Measurements from ENCODE around the gene RSF1.

The RSF1 gene

DNA sequence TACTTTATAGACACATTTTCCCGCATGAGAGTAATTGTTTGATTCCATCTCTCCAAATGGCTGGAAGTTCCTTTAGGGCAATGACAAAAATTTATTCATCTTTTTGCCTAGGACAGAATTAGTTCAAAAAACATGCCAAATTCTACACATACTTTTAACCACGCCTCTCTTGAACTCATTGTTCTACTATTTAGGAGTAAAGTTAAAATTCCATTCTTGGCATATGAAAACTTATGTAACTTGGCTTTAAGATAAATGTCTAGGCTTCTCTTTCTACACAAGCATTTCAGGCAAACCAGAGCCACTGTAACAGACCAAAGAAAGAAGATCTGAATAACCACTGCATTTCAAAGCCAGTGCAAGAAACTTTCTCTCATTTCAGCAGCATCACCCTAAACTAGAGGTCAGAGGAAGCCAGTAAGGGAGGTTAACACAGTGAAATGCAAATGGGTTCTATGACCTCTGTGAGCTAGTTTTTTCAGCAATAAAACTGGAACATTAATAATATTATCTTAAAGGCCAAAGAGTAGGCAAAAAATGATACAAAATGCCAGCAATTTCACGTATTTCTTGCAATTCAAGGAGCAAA lies 73.0 kb downstream of the RSF1 start:
- DNase-seq = no peak

DNA sequence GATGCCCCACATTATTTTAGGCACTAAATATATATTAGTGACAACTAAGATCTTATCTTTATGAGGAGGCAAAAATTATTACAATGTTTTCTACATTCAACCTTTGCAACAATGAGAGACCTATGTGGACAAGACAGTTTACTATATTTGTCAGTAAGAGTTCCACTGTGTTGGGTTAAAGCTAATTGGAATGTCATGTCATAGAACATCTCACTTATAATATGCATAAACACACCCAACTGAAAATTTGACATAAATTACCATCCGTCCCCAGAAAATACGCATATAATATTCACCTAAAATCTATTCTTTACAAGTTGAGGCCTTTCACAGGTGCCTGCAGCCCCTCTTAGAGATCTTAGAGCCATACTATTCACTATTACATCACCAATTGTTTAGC lies 84.0 kb downstream of the RSF1 start:
- no peak for DNase-seq

DNA sequence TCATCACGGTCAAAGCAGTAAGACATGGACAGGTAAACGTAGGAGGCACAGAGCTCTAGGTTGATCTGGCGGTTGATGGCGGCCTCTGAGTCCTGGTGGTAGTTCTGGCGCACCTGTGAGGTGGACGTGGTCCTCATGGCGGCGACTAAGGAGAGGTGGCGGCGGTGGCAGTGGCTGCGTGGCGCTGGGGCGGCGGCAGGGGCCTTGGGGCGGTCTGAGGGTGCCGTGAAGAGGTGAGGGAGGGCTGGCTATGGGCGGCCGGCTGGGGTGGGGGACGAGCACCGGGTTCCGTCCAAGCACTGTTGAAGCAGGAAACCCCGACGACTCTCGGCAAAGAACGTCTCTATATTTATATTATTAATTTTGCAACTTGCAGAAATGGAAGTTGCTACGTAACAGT lies 85.6 kb downstream of the RSF1 start:
- no peak for DNase-seq

DNA sequence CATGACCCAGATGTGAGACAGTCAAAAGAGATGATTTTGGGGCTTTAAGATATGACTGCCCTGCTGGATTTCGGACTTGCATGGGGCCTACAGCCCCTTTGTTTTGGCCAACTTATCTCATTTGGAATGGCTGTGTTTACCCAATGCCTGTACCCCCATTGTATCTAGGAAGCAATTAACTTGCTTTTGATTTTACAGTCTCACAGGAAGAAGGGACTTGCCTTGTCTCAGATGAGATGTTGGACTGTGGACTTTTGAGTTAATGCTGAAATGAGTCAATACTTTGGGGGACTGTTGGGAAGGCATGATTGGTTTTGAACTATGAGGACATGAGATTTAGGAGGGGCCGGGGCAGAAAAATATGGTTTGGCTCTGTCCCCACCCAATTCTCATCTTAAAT lies 88.4 kb downstream of the RSF1 start:
- DNase-seq = no peak

DNA sequence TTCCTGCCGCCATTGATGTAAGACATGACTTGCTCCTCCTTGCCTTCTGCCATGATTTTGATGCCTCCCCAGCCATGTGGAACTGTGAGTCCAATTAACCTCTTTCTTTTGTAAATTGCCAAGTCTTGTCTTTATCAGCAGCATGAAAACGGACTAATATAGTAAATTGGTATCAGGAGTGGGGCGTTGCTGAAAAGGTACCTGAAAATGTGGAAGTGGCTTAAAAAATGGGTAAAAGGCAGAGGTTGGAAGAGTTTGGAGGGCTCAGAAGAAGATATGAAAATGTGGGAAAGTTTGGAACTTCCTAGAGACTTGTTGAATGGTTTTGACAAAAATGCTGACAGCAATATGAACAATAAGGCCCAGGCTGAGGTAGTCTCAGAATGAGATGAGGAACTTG lies 89.7 kb downstream of the RSF1 start:
- DNase-seq = no peak

DNA sequence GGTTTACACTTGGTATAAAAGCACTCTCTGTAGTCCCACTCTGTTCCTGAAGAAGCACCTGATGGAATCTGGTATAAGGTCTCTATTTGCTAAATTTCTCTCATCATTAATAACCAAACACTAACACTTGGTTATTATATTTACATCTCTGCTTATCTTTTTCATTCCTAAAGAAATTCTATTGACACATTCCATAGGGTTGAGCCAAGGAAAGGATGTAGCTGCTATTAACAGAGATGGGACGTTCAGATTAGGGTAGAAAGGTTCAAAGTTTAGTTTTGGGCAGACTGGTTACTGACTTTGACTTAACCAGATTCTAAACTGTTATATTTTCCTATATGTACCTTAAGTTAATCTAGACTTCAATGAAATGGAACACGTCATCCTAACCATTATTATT lies 91.5 kb downstream of the RSF1 start:
- no peak for DNase-seq

- no peak for DNase-seq
Observed at GRCh38 chr11:77728203-77728786, 92.2 kb downstream of the RSF1 start.

- DNase-seq = no peak
Observed at GRCh38 chr11:77726524-77726923, 94.0 kb downstream of the RSF1 start.

- DNase-seq = no peak
Observed at GRCh38 chr11:77725433-77725832, 95.1 kb downstream of the RSF1 start.

DNA sequence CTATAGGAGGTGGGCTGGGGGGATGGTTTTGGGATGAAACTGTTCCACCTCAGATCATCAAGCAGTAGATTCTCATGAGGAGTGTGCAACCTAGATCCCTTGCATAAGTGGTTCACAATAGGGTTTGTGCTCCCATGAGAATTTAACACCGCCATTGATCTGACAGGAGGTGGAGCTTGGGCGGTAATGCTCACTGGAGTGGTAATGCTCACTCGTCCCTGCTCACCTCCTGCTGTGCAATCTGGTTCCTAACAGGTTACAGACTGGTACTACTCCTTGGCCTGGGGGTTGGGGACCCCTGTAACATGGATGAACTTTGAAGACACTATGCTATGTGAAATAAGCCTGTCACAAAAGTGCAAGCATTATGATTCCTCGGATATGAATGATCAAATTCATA lies 95.9 kb downstream of the RSF1 start:
- no peak for DNase-seq

GRCh38 chr11:77723024-77723423 lies 97.5 kb downstream of the RSF1 start:
- DNase-seq = no peak

GRCh38 chr11:77710358-77710757 lies 110.2 kb downstream of the RSF1 start:
- DNase-seq = no peak

DNA sequence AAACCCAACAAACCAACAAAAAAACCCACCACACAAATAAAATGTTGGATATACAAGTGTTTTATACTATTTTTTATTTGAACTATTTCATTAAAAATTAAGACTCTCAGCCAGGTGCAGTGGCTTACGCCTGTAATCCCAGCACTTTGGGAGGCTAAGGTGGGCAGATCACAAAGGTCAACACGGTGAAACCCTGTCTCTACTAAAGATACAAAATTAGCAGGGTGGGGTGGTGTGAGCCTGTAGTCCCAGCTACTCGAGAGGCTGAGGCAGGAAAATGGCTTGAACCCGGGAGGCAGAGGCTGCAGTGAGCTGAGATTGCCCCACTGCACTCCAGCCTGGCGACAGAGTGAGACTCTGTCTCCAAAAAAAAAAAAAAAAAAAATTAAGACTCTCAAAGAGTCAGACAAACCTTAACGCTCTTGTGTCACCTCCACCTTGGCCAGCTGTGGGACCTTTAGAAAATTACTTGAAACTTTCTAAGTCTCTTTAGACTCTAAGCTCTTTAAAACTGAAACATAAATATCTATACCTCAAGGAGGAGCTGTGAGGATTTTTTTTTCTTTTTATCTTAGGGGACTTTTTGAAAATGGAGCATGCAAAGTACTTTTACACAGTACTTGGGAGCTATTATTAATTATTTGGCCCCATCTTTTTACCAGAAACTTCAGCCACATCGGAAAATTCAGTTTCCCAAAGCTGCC lies 114.5 kb downstream of the RSF1 start:
- no peak for DNase-seq

DNA sequence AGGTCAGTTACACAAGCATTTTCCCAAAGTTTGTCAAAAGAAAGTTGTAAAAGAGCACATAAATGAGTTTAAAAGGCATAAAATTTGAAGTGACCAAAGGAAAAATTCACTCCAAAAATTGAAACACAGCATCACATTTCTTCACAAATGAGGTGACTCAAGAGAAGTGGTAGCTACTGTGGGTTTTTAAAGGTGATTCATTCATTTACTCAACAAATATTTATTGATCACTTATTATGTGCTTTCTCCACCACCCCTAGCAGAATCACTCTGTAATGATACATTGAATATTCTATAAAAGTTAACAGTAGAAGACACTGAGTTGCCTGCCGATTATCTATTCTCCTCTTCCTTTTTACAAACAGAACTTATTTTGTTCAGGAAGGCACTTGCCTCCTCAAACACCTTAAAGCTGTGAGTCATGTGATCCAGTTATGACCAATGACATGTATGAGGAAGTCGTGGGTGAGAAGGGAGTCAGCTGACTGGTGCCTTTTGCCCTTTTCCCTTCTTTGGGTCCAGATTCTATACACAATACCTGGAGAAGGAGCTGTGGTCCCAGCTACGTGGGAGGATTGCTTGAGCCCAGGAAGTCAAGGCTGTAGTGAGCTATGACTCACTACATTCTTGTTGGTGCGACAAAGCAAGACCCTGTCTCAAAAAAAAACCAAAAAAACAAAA lies 115.2 kb downstream of the RSF1 start:
- DNase-seq = no peak

GRCh38 chr11:77704029-77704428 lies 116.5 kb downstream of the RSF1 start:
- DNase-seq = no peak

GRCh38 chr11:77699425-77699824 lies 121.1 kb downstream of the RSF1 start:
- no peak for DNase-seq

DNA sequence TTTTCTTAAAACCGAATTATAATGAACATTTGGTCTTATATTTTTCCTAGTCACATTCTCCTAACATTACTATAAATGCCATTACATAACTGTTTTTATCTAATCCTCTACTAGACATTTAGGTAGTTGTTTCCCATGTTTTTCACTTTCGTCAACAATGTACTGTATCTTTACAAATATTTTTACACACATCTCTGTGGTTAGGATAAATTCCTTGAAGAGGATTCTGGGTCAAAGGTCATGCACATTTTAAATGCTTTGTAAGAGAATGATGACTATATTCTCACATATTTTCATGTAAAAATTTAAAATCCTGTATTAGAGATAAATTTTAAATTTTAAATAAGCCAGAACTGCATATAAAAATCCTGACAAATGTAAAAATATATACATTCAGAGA lies 121.6 kb downstream of the RSF1 start:
- no peak for DNase-seq

- DNase-seq = no peak
Observed at GRCh38 chr11:77697865-77698264, 122.7 kb downstream of the RSF1 start.

DNA sequence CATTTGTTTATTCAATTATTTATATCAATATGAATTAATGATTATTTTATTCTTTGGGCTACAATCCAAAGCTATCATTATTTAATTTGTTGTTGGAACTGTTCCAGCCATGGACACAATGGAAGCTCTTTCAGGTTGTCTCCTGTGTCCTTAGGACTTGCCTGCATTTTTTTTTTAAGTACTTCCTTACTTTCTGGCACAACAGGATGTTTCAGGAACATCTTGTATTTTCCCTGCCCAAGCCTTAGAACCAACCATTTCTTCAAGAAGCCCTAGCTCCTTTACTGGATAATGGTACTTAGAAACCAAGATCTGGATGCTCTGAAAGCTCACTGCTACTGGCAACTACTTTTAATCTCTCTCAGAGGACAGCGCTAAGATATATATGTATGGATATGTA lies 125.1 kb downstream of the RSF1 start:
- no peak for DNase-seq

- no peak for DNase-seq
Observed at GRCh38 chr11:77690649-77691048, 129.9 kb downstream of the RSF1 start.

- no peak for DNase-seq
Observed at GRCh38 chr11:77687088-77687487, 133.4 kb downstream of the RSF1 start.

DNA sequence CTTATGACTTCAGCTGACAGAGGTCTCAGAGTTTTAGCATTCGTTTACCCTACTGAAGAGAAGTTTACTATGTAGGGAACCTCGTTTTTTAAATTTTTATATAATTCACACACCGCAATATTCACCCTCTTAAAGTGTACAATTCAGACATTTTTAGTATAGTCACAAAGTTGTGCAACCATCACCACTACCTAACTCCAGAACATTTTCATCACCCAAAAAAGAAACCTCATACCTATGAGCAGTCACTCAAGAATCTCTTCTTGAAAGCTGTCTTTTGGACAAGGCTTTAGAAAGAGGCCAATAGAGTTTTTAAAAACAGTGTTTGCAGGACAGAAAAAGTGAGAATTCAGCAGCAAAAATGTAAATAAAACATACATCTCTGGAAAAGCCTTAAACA lies 143.4 kb downstream of the RSF1 start:
- DNase-seq = no peak

- DNase-seq = no peak
Observed at GRCh38 chr11:77672264-77672663, 148.3 kb downstream of the RSF1 start.

GRCh38 chr11:77669848-77670511 lies 150.5 kb downstream of the RSF1 start:
- no peak for DNase-seq

All from NCI-H1694 treated with DMSO at 0.1 percent for 48 hours (cell line).